Kidney (tissue), 14 donors: ENCODE measurements around the gene CLTCL1. TPM values are rescaled to one million over a fixed set of nuclear protein-coding genes. Genes with fewer than 3 reads are reported as not detected.

Experiments
- DNase-seq, 5 donors: peaks; one replicate each; pipeline ENCODE4 v3.0.0-alpha.2; 2013 to 2020
- FAIRE-seq: peaks from 2 replicates; lab custom pipeline; 2012; peaks lifted over from hg19 to GRCh38; lab: Jason Lieb, UNC
- H3K27ac ChIP-seq, 2 donors: one replicate each; pipeline ENCODE4 v1.7.0; 2013; ENCODE audit warnings: low read depth in 2 of 2, low read length in 2 of 2, inconsistent platforms in 1 of 2
- H3K27me3 ChIP-seq: one replicate; pipeline ENCODE4 v1.7.1; 2013; ENCODE audit warnings: low read length, inconsistent platforms; ENCODE audit not compliant: control insufficient read depth, insufficient read depth
- H3K36me3 ChIP-seq, 3 donors: one replicate each; pipeline versions ENCODE4 v1.7.0 to v1.7.1; 2013; ENCODE audit warnings: low read length in 3 of 3, control low read depth in 1 of 3, inconsistent platforms in 1 of 3; ENCODE audit not compliant: insufficient read depth in 3 of 3, control insufficient read depth in 2 of 3
- H3K4me1 ChIP-seq, 3 donors: one replicate each; pipeline versions ENCODE4 v1.7.0 to v1.7.1; 2013; ENCODE audit warnings: low read length in 3 of 3, inconsistent platforms in 1 of 3, low read depth in 1 of 3; ENCODE audit not compliant: control insufficient read depth in 2 of 3, insufficient read depth in 2 of 3
- H3K4me3 ChIP-seq, 3 donors: one replicate each; pipeline versions ENCODE4 v1.7.0 to v1.8.1; 2013; ENCODE audit warnings: low read length in 3 of 3, control low read depth in 1 of 3, inconsistent platforms in 1 of 3
- H3K9ac ChIP-seq, 3 donors: one replicate each; pipeline versions ENCODE4 v1.7.0 to v1.7.1; 2013; ENCODE audit warnings: low read length in 3 of 3, control low read depth in 1 of 3, inconsistent platforms in 1 of 3
- H3K9me3 ChIP-seq, 3 donors: one replicate each; pipeline versions ENCODE4 v1.7.0 to v1.7.1; 2013; ENCODE audit warnings: low read length in 3 of 3, control low read depth in 1 of 3, inconsistent platforms in 1 of 3; ENCODE audit not compliant: control insufficient read depth in 2 of 3, insufficient read depth in 1 of 3
- CTCF ChIP-seq: IDR thresholded peaks from 3 replicates; pipeline ENCODE4 v1.5.1; 2012; ENCODE audit warnings: mild to moderate bottlenecking, moderate library complexity, borderline replicate concordance; ENCODE audit not compliant: insufficient read depth; ENCODE audit errors: extremely low read depth
- intact Hi-C: fragments of 100-400 bp; cut with DNase I; formaldehyde crosslinking; loops from one replicate; pipeline ENCODE4 v1.11.1; 2022
- polyA plus RNA-seq: library from polyadenylated mRNA; stranded (reverse); fragments of 350-450 nt; fragmentation: Illumina TruSeq; extraction: RNeasy Lipid Tissue Mini Kit (QIAGEN cat#74804); gene quantifications from one replicate; pipeline ENCODE4 v1.2.3, GENCODE V29; 2014; ENCODE audit warnings: low read depth, low replicate concordance; ENCODE audit not compliant: insufficient read depth
- total RNA-seq: library from RNA; stranded (reverse); fragmentation: NEBNext Ultra II Directional; extraction: Animal tissue kit (Norgen Biotek cat#: 25700); gene quantifications from one replicate; pipeline ENCODE4 v1.2.1, GENCODE V29; 2021
- donor health status: control.
- donor health status: control.
- donor health status: control.
- donor health status: control.
- donor health status: control.
- donor health status: DM: yes; HTN: yes; CAD: no.
- donor health status: Normal renal cell carcinoma (clear cell type).

CLTCL1 gene
- total and polyA plus RNA-seq, 2 donors from 2014 or later: 4.0 to 6.3 TPM

- no peak for TF ChIP-seq CTCF
- H3K4me1 ChIP-seq: no peaks in the 10 kb centered on the region
- H3K27me3 ChIP-seq: no peaks in the 10 kb centered on the region
- no peaks in the 10 kb centered on the region for H3K9me3 ChIP-seq
- no peak overlapping the region for H3K4me3 ChIP-seq
- FAIRE-seq (no peak), DNase-seq (no peak)
- H3K9ac ChIP-seq: no peak overlapping the region
- H3K36me3 ChIP-seq: peaks cover 0 to 13% (median 4%) of the 10 kb centered on the region in 3 donors
- no peak overlapping the region for H3K27ac ChIP-seq
- intact Hi-C loops: no loop called here
Measured at GRCh38 chr22:19228179-19228578, 63.3 kb downstream of the CLTCL1 start.

- intact Hi-C loops: no loop called here
- peaks cover 0 to 19% (median 10%) of the 10 kb centered on the region in 3 donors for H3K36me3 ChIP-seq
Measured at GRCh38 chr22:19226428-19226827, 65.1 kb downstream of the CLTCL1 start.

GRCh38 chr22:19225560-19225959 is 66.0 kb downstream of the CLTCL1 start:
- Histone ChIP-seq H3K4me1 (no peaks in the 10 kb centered on the region), H3K27me3 (no peaks in the 10 kb centered on the region), H3K9ac (no peak overlapping the region), H3K9me3 (no peaks in the 10 kb centered on the region), H3K4me3 (no peak overlapping the region), H3K27ac (no peak overlapping the region), H3K36me3 (peaks cover 0 to 25% (median 10%) of the 10 kb centered on the region in 3 donors)
- DNase-seq (no peak), FAIRE-seq (no peak)
- no peak for TF ChIP-seq CTCF
- intact Hi-C loops: no loop called here

More at GRCh38 chr22:19226428-19226827, 65.1 kb downstream of the CLTCL1 start:
- Histone ChIP-seq H3K4me3 (no peak overlapping the region), H3K27me3 (no peaks in the 10 kb centered on the region), H3K27ac (no peak overlapping the region), H3K4me1 (no peaks in the 10 kb centered on the region), H3K9ac (no peak overlapping the region), H3K9me3 (no peaks in the 10 kb centered on the region)
- DNase-seq (no peak), FAIRE-seq (no peak)
- TF ChIP-seq CTCF: no peak

- no peak overlapping the region for H3K4me3 ChIP-seq
- H3K9ac ChIP-seq: no peak overlapping the region
- intact Hi-C loops: no loop called here
- H3K27me3 ChIP-seq: no peaks in the 10 kb centered on the region
- TF ChIP-seq CTCF: no peak
- FAIRE-seq (no peak), DNase-seq (no peak)
- H3K27ac ChIP-seq: no peak overlapping the region
- H3K4me1 ChIP-seq: no peaks in the 10 kb centered on the region
- no peaks in the 10 kb centered on the region for H3K9me3 ChIP-seq
- peaks cover 0 to 25% (median 10%) of the 10 kb centered on the region in 3 donors for H3K36me3 ChIP-seq
Measured at GRCh38 chr22:19224985-19225384, 66.5 kb downstream of the CLTCL1 start.
